HG03135 (cell line): ENCODE data around the gene VWA5B2.

ENCODE experiments used
- ATAC-seq: cut with Tn5 transposase; IDR thresholded peaks from one replicate; pipeline ENCODE4 v1.9.1; 2021; ENCODE audit warnings: mild to moderate bottlenecking, moderate library complexity; ENCODE audit not compliant: unreplicated experiment

VWA5B2 gene

GRCh38 chr3:184272269-184272668 is 42.9 kb downstream of the VWA5B2 start:
- no peak for ATAC-seq

GRCh38 chr3:184275381-184275701 is 46.0 kb downstream of the VWA5B2 start:
- no peak for ATAC-seq

GRCh38 chr3:184275961-184276910 is 46.9 kb downstream of the VWA5B2 start, which contains the start of gene ECE2:
Gene ECE2, plus strand, starts transcription at chr3:184276022. Its CDS starts 132 bp downstream, at chr3:184276154.
- ATAC-seq = no peak

GRCh38 chr3:184277366-184277765 is 48.0 kb downstream of the VWA5B2 start:
- ATAC-seq = no peak

GRCh38 chr3:184282941-184283340 is 53.6 kb downstream of the VWA5B2 start:
- ATAC-seq = no peak

GRCh38 chr3:184283681-184284080 is 54.3 kb downstream of the VWA5B2 start:
- ATAC-seq = no peak

GRCh38 chr3:184284696-184285095 is 55.3 kb downstream of the VWA5B2 start:
- ATAC-seq = no peak

- ATAC-seq = no peak
Observed at GRCh38 chr3:184289426-184289938, 60.1 kb downstream of the VWA5B2 start.

- ATAC-seq = no peak
Observed at GRCh38 chr3:184290331-184290730, 60.9 kb downstream of the VWA5B2 start.

- no peak for ATAC-seq
Observed at GRCh38 chr3:184291044-184291737, 61.8 kb downstream of the VWA5B2 start.
